Epithelial cell of proximal tubule (primary cell): ENCODE data around the gene ANAPC7. TPM values are rescaled to one million over a fixed set of nuclear protein-coding genes. Genes with fewer than 3 reads are reported as not detected.
A peak's percentile ranks its signal among the peaks of the same experiment; 100 is the strongest.
"Not testable (repeated sequence)": the region's sequence is repeated elsewhere in the genome, so short reads cannot be mapped to it uniquely, and the experiment has no call there.

Experiments used
- DNase-seq: peaks from one replicate; pipeline ENCODE4 v3.0.0-alpha.2; 2011; ENCODE audit warnings: low read depth
- H3K4me3 ChIP-seq: 2 replicates; pipeline ENCODE4 v1.5.1; 2011; ENCODE audit warnings: low read depth, mild to moderate bottlenecking, low read length
- CTCF ChIP-seq: conservative IDR thresholded peaks from 2 replicates; pipeline ENCODE4 v1.5.1; 2012; ENCODE audit warnings: low read depth, mild to moderate bottlenecking, low read length
- total RNA-seq: library from RNA; depleted of rRNA; stranded (reverse); fragments of >200 nt; gene quantifications from 2 replicates; pipeline ENCODE4 v1.2.3, GENCODE V29; 2015

The ANAPC7 gene
- total RNA-seq, 1 donor from 2014 or later, result 46.0 TPM

- no peak for DNase-seq
- no peak overlapping the region for H3K4me3 ChIP-seq
- no peak for TF ChIP-seq CTCF
These were observed 22.9 kb upstream of the ANAPC7 start for GRCh38 chr12:110426406-110426805.

- DNase-seq, result no peak
- TF ChIP-seq CTCF, result no peak
- H3K4me3 ChIP-seq, result no peak overlapping the region
These were observed 20.7 kb upstream of the ANAPC7 start for GRCh38 chr12:110424237-110424636.

- DNase-seq, result no peak
- H3K4me3 ChIP-seq, result no peak overlapping the region
- no peak for TF ChIP-seq CTCF
These were observed 18.2 kb upstream of the ANAPC7 start for GRCh38 chr12:110421701-110422100.

DNA sequence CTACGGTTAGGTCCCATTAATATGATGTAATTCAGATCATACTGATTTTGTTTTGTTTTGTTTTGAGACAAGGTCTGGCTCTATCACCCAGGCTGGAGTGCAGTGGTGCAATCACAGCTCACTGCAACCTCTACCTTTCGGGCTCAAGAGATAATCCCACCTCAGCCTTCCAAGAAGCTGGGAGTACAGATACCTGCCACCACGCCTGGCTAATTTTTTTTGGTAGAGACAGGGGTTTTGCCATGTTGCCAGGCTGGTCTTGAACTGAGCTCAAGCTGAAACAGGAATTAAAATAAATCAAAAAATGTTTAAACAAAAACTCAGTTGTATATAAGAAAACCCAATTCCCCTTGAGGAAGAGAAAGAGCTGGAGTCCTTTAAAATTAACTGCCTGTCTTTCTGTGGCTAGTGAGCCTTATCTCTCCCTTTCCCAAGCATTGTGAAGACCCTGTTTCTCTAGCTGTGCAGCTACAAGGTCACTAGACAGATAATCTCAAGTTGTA lies 17.7 kb upstream of the ANAPC7 start:
- TF ChIP-seq CTCF, result no peak
- no peak for DNase-seq

GRCh38 chr12:110420644-110421043 lies 17.1 kb upstream of the ANAPC7 start:
- not testable (repeated sequence) for H3K4me3 ChIP-seq, DNase-seq

More for the DNA sequence above, 17.7 kb upstream of the ANAPC7 start:
- no peak overlapping the region for H3K4me3 ChIP-seq

DNA sequence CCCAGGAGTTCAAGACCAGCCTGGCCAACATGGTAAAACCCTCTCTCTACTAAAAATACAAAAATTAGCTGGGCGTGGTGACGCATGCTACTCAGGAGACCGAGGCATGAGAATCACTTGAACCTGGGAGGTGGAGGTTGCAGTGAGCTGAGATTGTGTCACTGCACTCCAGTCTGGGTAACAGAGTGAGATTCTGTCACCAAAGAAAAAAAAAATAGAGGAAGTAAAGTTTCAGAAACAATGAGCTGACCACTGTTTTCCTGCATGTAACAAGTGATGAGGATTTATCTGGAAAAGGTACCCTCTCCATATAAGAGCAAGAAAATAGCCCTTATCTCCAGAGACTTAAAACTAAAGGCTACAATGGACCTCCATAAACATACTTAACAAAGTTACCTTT lies 13.6 kb upstream of the ANAPC7 start:
- DNase-seq, H3K4me3 ChIP-seq: not testable (repeated sequence)

GRCh38 chr12:110410086-110410485 lies 6.6 kb upstream of the ANAPC7 start:
- DNase-seq, result not testable (repeated sequence)

GRCh38 chr12:110405126-110405662 lies 1.7 kb upstream of the ANAPC7 start:
- not testable (repeated sequence) for H3K4me3 ChIP-seq, DNase-seq

More at GRCh38 chr12:110410086-110410485, 6.6 kb upstream of the ANAPC7 start:
- not testable (repeated sequence) for H3K4me3 ChIP-seq

GRCh38 chr12:110403976-110404682 lies 621 bp upstream of the ANAPC7 start:
- peak; percentile 16 for DNase-seq
- H3K4me3 ChIP-seq, result peak overlapping the region; percentile 97
- no peak for TF ChIP-seq CTCF
